T-cell (primary cell): ENCODE measurements around the gene KRTAP6-2. TPM values are rescaled to one million over a fixed set of nuclear protein-coding genes. Genes with fewer than 3 reads are reported as not detected.

Source experiments
- ATAC-seq, 4 experiments: fragments of 200-7000 bp in 3 of 4; fragments of 150-1000 bp in 1 of 4; cut with Tn5 transposase; replicated peaks in 1 of 4; 1 replicate in 3 of 4; 2 replicates in 1 of 4; pipeline ENCODE4 v1.10.0; 2021; ENCODE audit warnings: moderate library complexity in 3 of 4, mild to moderate bottlenecking in 2 of 4, moderate number of reproducible peaks in 1 of 4
- CTCF ChIA-PET, 2 donors: fragments of 300-600 bp; sonication (Branson Sonifier 250); formaldehyde crosslinking; loops; one replicate each; lab custom pipeline; 2022; ENCODE audit warnings: antibody characterized with exemption in 2 of 2; lab: Charles Lee
- POLR2A ChIA-PET, 2 donors: fragments of 300-600 bp; sonication (Branson Sonifier 250); formaldehyde crosslinking; loops; one replicate each; lab custom pipeline; 2022; ENCODE audit warnings: antibody characterized with exemption in 2 of 2; lab: Charles Lee
- DNase-seq, 35 experiments: peaks; one replicate each; pipeline versions ENCODE4 v3.0.0 to v3.0.0-alpha.2; 2013 to 2023
- H3K27ac ChIP-seq: one replicate; pipeline ENCODE4 v1.5.1; 2013; ENCODE audit warnings: low read length
- H3K27me3 ChIP-seq, 2 experiments: replicated peaks in 1 of 2; 1 replicate in 1 of 2; 2 replicates in 1 of 2; pipeline versions ENCODE4 v1.6.1 to v1.7.0; 2013; ENCODE audit warnings: low read length in 1 of 2, mixed read lengths in 1 of 2; ENCODE audit not compliant: control insufficient read depth in 2 of 2, insufficient read depth in 2 of 2; ENCODE audit errors: extremely low read depth in 1 of 2
- H3K36me3 ChIP-seq, 2 donors: 1 replicate in 1 of 2; 2 replicates in 1 of 2; pipeline versions ENCODE4 v1.6.1 to v1.7.0; 2013; ENCODE audit warnings: low read length in 1 of 2; ENCODE audit not compliant: control insufficient read depth in 2 of 2, insufficient read depth in 1 of 2; ENCODE audit errors: extremely low read depth in 1 of 2
- H3K4me1 ChIP-seq, 2 experiments: 1 replicate in 1 of 2; 2 replicates in 1 of 2; pipeline versions ENCODE4 v1.6.1 to v1.7.0; 2013; ENCODE audit warnings: low read length in 2 of 2, mixed read lengths in 1 of 2; ENCODE audit not compliant: insufficient read depth in 2 of 2, control insufficient read depth in 1 of 2; ENCODE audit errors: extremely low read depth in 1 of 2
- H3K4me3 ChIP-seq, 2 donors: 1 replicate in 1 of 2; 2 replicates in 1 of 2; pipeline versions ENCODE4 v1.5.1 to v1.7.0; 2013; ENCODE audit warnings: mild to moderate bottlenecking in 2 of 2, low read length in 1 of 2, moderate library complexity in 1 of 2; ENCODE audit not compliant: control insufficient read depth in 1 of 2; ENCODE audit errors: extremely low read depth in 1 of 2
- H3K9me3 ChIP-seq: 2 replicates; pipeline ENCODE4 v1.7.0; 2013
- H3K27ac Mint-ChIP-seq, 2 donors: one replicate each; pipeline ENCODE4 v1.8.0; 2020 to 2021; ENCODE audit warnings: mild to moderate bottlenecking in 2 of 2, mixed read lengths in 2 of 2
- H3K27me3 Mint-ChIP-seq, 2 donors: one replicate each; pipeline ENCODE4 v1.8.0; 2021 to 2022; ENCODE audit warnings: mixed read lengths in 2 of 2
- H3K36me3 Mint-ChIP-seq: one replicate; pipeline ENCODE4 v1.8.0; 2021; ENCODE audit warnings: mixed read lengths
- H3K4me1 Mint-ChIP-seq, 3 donors: one replicate each; pipeline ENCODE4 v1.8.0; 2020 to 2022; ENCODE audit warnings: mixed read lengths in 3 of 3, mild to moderate bottlenecking in 1 of 3
- H3K4me3 Mint-ChIP-seq, 3 donors: one replicate each; pipeline ENCODE4 v1.8.0; 2020 to 2022; ENCODE audit warnings: mild to moderate bottlenecking in 3 of 3, mixed read lengths in 3 of 3, moderate library complexity in 3 of 3
- H3K9me3 Mint-ChIP-seq, 3 donors: one replicate each; pipeline ENCODE4 v1.8.0; 2020 to 2022; ENCODE audit warnings: mixed read lengths in 3 of 3
- WGBS: methylation state at CpG from one replicate; pipeline ENCODE4 v1.1.5; 2013; ENCODE audit warnings: missing lambda C conversion rate; ENCODE audit not compliant: insufficient coverage; 5-methylcytosine and 5-hydroxymethylcytosine counted together
- total RNA-seq, 35 experiments: library from RNA in 6 of 35; stranded (reverse) in 6 of 35; fragments of 120-200 nt in 1 of 35; gene quantifications; one replicate each; pipeline versions ENCODE4 v1.2.1 to v1.2.4 and lab custom pipeline; 2013 to 2026

The KRTAP6-2 gene
- total RNA-seq, 5 donors from 2014 or later (not counting 1 experiment from before 2014, with no cell fraction given): not detected

DNA sequence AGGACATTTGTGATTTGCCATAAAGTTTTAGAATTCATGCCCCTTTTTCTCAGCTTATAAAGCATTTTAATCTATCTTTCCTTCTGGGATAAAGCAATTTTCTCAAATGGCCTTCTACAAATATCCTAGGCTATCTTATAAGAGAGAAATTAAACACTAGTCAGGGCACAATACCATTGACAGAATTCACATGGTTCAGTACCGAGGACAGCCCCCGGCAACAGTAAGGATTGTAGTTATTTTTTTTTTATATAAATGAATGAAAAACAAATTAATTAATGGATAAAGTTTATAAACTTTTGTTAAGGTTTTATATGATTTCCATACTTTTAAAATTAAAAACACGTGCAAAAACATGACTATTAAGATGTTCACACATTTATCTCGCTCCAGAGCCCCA lies 29.4 kb upstream of the KRTAP6-2 start:
- H3K27ac ChIP-seq: no peak overlapping the region
- ATAC-seq: no peak

DNA sequence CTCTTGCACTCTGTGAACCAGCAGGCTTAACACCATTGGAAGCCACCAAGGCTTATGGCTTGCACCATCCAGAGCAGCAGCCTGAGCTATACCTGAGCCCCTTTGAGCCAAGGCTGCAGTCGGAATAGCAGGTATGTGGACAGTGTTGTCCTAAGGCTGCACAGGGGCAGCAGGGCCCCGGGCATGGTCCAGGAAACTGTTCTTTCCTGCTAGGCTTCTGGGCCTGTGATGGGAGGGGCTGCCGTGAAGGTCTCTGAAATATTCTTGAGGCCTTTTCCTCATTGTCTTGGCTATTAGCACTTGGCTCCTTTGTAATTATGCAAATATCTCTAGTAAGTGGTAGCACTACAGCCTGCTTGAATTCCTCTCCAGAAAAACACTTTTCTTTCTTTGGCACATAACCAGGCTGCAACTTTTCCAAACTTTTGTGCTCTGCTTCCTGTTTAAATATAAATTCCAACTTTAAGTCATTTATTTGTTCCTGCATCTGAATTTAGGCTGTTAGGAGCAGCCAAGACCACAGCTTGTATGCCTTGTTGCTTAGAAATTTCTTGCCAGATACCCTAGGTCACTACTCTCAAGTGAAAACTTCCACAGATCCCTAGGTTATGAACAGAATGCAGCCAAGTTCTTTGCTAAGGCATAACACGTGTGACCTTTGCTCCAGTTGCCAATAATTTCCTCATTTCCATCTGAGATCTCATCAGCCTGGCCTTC lies 26.9 kb upstream of the KRTAP6-2 start:
- Histone ChIP-seq H3K4me3 (no peak overlapping the region), H3K36me3 (no peaks in the 10 kb centered on the region), H3K27ac (no peak overlapping the region), H3K27me3 (no peaks in the 10 kb centered on the region), H3K4me1 (no peaks in the 10 kb centered on the region), H3K9me3 (peaks cover 2% of the 10 kb centered on the region)
- POLR2A ChIA-PET: no interaction called here
- no peak overlapping the region for H3K4me3 Mint-ChIP-seq
- CTCF ChIA-PET: interaction anchor here in 1 of 2 donors (0.6 kb wide), 1 partner anchor 457 kb away, joined by 3 read pairs; no protein-coding TSS in a partner anchor
- no peaks in the 10 kb centered on the region for H3K27me3 Mint-ChIP-seq
- 64% methylated on average over 3 of the region's 4 CpGs for WGBS
- H3K36me3 Mint-ChIP-seq: no peaks in the 10 kb centered on the region
- H3K27ac Mint-ChIP-seq: no peak overlapping the region
- DNase-seq (no peak), ATAC-seq (no peak)
- H3K9me3 Mint-ChIP-seq: peaks cover 0 to 3% (median 0%) of the 10 kb centered on the region in 3 donors
- no peaks in the 10 kb centered on the region for H3K4me1 Mint-ChIP-seq

More for the DNA sequence above, 29.4 kb upstream of the KRTAP6-2 start:
- H3K4me3 ChIP-seq: no peak overlapping the region
- WGBS: no CpG with 5 or more reads among the region's 4 CpGs
- H3K27me3 ChIP-seq: no peaks in the 10 kb centered on the region
- Mint-ChIP-seq H3K9me3 (peaks cover 0 to 3% (median 0%) of the 10 kb centered on the region in 3 donors), H3K36me3 (no peaks in the 10 kb centered on the region), H3K4me1 (no peaks in the 10 kb centered on the region), H3K27me3 (peaks cover 0 to 6% of the 10 kb centered on the region in 2 donors), H3K27ac (no peak overlapping the region), H3K4me3 (no peak overlapping the region)
- H3K36me3 ChIP-seq: no peaks in the 10 kb centered on the region
- DNase-seq: no peak
- ChIA-PET POLR2A (no interaction called here), CTCF (no interaction called here)
- H3K4me1 ChIP-seq: no peaks in the 10 kb centered on the region
- H3K9me3 ChIP-seq: peaks cover 2% of the 10 kb centered on the region

DNA sequence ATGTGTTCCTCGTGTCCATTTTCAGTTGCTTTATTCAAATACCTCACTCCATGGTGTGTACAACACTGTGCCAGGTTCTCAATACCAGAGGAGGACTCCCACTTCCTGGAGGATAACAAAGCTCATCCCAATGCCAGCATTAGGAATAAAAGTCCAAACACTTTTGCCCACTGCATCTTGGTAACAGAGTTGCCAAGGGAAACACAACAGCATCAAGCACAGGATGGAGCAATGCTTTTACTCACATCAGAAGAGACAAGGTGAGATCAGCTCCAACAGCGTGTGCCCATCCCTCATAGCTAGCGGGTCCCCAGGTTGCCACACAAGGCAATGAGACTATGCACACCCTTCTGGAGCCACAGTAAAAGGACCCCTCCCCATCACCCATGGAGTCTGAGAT lies 24.7 kb upstream of the KRTAP6-2 start:
- Histone ChIP-seq H3K36me3 (no peaks in the 10 kb centered on the region), H3K9me3 (peaks cover 2% of the 10 kb centered on the region), H3K27ac (no peak overlapping the region), H3K4me3 (no peak overlapping the region), H3K27me3 (no peaks in the 10 kb centered on the region), H3K4me1 (no peaks in the 10 kb centered on the region)
- Mint-ChIP-seq H3K4me1 (no peaks in the 10 kb centered on the region), H3K36me3 (no peaks in the 10 kb centered on the region), H3K4me3 (no peak overlapping the region), H3K27me3 (no peaks in the 10 kb centered on the region), H3K27ac (no peak overlapping the region), H3K9me3 (peaks cover 0 to 3% (median 0%) of the 10 kb centered on the region in 3 donors)
- no peak for DNase-seq
- POLR2A ChIA-PET: no interaction called here
- CTCF ChIA-PET: no interaction called here
- WGBS: 67% methylated on average over 2 of the region's 3 CpGs
- no peak for ATAC-seq

DNA sequence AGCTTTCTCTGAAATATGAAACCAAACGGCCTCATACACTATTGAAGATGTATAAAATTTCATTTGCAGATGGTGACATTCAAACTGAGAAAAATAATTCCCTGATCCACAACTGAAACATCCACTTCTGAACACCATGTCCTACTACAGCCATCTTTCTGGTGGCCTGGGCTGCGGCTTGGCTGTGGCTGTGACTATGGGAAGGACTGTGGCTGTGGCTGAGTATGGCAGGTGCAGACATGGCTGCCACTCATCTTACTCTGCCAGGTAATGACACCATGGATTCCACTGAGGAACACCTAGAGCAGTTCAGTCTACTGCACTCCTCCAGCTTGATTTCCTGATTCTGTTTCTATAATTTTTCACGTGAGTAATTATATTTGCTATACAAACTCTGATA lies 21.8 kb upstream of the KRTAP6-2 start, which contains the start of gene KRTAP20-4:
Gene KRTAP20-4 (plus strand): TSS at position 106 of the 400 bp plus-strand sequence.
- H3K4me3 ChIP-seq: no peak within 1 kb of the TSS
- ChIA-PET POLR2A (no interaction called here), CTCF (no interaction called here)
- Mint-ChIP-seq H3K9me3 (no peaks in the 10 kb centered on the region), H3K36me3 (no peaks in the 10 kb centered on the region), H3K4me1 (no peaks in the 10 kb centered on the region), H3K4me3 (no peak within 1 kb of the TSS), H3K27ac (no peak within 1 kb of the TSS), H3K27me3 (no peaks in the 10 kb centered on the region)
- ATAC-seq: no peak
- no peaks in the 10 kb centered on the region for H3K9me3 ChIP-seq
- H3K27me3 ChIP-seq: no peaks in the 10 kb centered on the region
- no peaks in the 10 kb centered on the region for H3K4me1 ChIP-seq
- no peak within 1 kb of the TSS for H3K27ac ChIP-seq
- H3K36me3 ChIP-seq: no peaks in the 10 kb centered on the region
- WGBS: no CpG with 5 or more reads among the region's 3 CpGs
- DNase-seq: no peak

DNA sequence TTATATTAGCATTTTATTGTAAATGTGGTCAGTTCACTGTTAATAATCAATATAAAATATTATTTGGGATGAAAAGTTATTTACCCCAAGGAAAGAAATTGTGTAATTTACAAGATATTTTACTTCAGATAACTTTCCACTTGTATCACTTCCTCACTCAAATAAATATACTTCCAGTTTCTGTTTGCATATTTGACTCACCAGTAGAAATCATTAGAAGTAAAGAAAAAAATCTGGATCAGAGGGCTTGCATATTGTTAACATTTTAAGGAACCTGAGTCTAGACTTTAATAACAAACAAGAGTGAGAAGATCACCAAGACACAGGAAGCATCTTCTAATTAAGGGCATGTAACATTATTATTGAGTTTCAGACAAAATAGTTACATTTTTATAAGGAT lies 21.4 kb upstream of the KRTAP6-2 start:
- H3K27me3 Mint-ChIP-seq: no peaks in the 10 kb centered on the region
- Histone ChIP-seq H3K27ac (no peak overlapping the region), H3K4me1 (no peaks in the 10 kb centered on the region), H3K27me3 (no peaks in the 10 kb centered on the region), H3K36me3 (no peaks in the 10 kb centered on the region), H3K9me3 (no peaks in the 10 kb centered on the region), H3K4me3 (no peak overlapping the region)
- no peaks in the 10 kb centered on the region for H3K9me3 Mint-ChIP-seq
- POLR2A ChIA-PET: no interaction called here
- no peak for DNase-seq
- ATAC-seq: no peak
- H3K4me3 Mint-ChIP-seq: no peak overlapping the region
- no peaks in the 10 kb centered on the region for H3K4me1 Mint-ChIP-seq
- no peaks in the 10 kb centered on the region for H3K36me3 Mint-ChIP-seq
- H3K27ac Mint-ChIP-seq: no peak overlapping the region
- CTCF ChIA-PET: no interaction called here

DNA sequence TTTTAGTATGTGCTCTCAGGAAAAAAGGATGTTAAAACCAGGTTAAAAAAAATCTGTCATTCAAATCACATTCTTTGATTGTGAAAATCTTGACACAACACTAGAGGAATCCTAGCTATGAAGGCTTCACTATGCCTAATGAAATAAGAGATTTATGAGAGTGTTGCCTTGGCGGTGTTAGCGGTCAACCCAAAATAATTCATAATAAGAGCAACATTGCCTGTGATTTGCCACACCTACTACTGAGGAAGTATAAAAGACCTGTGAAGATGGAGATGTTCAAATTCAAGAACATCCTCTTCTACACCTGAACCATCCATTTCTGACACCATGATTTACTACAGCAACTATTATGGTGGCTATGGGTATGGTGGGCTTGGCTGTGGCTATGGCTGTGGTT lies 17.4 kb upstream of the KRTAP6-2 start, which contains the start of gene KRTAP20-1:
Gene KRTAP20-1 (plus strand): TSS at position 301 of the 400 bp plus-strand sequence. CDS start 30 bp downstream, at position 331.
- no peak within 1 kb of the TSS for H3K27ac ChIP-seq
- H3K9me3 ChIP-seq: no peaks in the 10 kb centered on the region
- no peaks in the 10 kb centered on the region for H3K4me1 Mint-ChIP-seq
- H3K36me3 ChIP-seq: no peaks in the 10 kb centered on the region
- no peak within 1 kb of the TSS for H3K4me3 Mint-ChIP-seq
- no peak within 1 kb of the TSS for H3K27ac Mint-ChIP-seq
- peaks cover 0 to 3% of the 10 kb centered on the region in 2 donors for H3K27me3 Mint-ChIP-seq
- ChIA-PET CTCF (no interaction called here), POLR2A (no interaction called here)
- no peak for DNase-seq
- no peaks in the 10 kb centered on the region for H3K4me1 ChIP-seq
- no peak for ATAC-seq
- no peak within 1 kb of the TSS for H3K4me3 ChIP-seq
- no CpG with 5 or more reads among the region's 2 CpGs for WGBS
- H3K36me3 Mint-ChIP-seq: no peaks in the 10 kb centered on the region
- H3K27me3 ChIP-seq: no peaks in the 10 kb centered on the region
- peaks cover 0 to under 1% (median 0%) of the 10 kb centered on the region in 3 donors for H3K9me3 Mint-ChIP-seq
